Measurements from ENCODE around the gene CNOT9.

- TF ChIP-seq POLR2A (IDR thresholded peaks at IDR 0.05): no peak
- TF ChIP-seq CTCF (IDR thresholded peaks at IDR 0.05): no peak
Measured at GRCh38 chr2:218626369-218626768, 57.7 kb downstream of the CNOT9 start.
